ENCODE measurements around the gene GOSR2. TPM values are rescaled to one million over a fixed set of nuclear protein-coding genes. Genes with fewer than 3 reads are reported as not detected.
"Not testable (repeated sequence)": the region's sequence is repeated elsewhere in the genome, so short reads cannot be mapped to it uniquely, and the experiment has no call there.

The GOSR2 gene
- total RNA-seq, 1 donor from 2014 or later, result 32.9 TPM

DNA sequence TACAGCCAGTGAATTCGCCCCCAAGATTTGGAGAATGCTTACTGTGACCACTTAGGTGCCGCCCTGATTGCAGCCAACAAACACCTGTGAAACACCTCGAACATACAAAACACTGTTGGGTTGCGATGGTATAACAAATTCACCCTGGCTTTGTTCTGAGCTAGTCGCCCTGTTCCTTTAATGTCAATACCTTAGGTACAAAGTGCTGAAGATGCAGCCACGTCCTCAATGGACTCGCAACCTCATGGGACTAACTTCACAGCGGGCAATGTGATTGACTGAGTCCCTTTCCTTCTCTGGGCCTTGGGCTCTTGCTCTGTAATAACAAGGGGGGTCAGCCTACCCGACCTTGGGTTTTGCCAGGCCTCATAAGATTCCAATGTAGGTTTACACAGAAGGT, 28.9 kb upstream of the GOSR2 start:
- no peak for DNase-seq (ENCODE audit: low read depth in 2 of 2)

DNA sequence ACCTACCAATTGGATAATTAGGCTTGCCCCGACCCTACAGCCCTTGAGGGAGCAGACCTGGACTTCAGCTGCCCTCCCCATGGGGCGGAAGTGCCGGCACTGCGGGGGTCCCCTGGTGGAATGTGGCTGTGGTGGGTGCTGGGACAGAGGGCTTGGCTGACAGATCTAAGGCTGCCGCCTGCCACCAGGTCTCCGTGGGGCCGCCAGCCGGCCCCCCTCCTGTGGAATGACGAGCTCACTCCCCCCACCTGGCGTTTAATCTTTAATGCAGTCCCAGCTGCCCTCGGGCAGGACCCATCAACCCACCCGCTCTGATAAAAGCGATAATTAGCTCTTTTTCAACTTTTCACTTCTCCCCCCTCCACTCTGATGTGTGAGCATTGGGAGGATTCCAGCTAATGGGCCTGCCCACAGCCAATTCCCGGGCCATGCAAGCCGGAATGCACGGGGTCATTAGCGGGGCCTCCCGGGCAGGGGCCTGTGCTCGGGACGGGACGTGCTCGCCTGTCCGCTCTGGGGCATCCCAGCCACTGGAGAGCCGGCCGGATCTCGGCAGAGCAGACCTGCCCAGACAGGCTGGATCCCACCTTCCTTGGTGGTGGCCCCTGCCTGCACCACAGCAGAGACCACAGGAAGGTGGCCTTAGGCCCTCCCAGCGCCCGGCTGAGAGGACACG, 28.3 kb upstream of the GOSR2 start:
- peak in 1 of 2 donors; percentile 46 for DNase-seq (ENCODE audit: low read depth in 2 of 2)

DNA sequence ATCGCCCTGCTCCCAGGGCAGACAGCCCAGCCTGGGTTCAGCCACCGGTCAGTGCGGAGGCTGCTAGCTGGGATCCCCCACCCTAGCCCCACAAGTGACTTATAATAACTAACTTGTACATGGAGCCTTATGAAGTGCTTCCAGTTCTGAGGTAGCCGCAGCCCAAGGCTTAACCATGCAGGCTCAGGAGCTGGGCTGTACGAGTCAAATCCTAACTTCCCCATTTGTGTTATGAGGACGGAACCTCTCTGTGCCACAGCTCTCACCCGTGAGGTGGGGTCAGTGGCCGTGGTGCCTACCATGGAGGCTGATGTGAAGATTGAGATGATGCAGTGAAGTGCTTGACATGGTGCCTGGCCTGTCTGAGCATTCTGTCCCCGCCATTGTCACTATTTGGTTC, 27.8 kb upstream of the GOSR2 start:
- DNase-seq (ENCODE audit: low read depth in 2 of 2), result no peak

DNA sequence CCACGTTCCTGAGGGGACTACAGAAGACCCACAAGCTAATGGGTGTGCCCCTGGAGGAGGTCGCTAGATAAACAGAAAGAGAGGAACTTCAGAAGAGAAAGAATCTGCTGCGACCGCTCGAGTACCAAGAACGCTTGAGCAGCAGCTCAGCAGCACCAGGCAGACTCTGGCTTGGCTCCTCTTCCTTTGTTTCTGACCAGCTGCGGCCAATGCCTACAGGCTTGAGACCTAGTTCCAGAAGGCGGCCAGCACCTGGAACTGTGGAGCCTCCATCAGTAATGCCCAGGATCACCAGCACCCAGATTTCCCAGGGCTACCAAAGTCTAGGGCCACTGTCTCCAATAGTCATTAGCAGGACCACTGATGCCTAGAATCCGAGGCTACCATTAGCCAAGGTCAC, 26.0 kb upstream of the GOSR2 start:
- DNase-seq (ENCODE audit: low read depth in 2 of 2), result no peak

DNA sequence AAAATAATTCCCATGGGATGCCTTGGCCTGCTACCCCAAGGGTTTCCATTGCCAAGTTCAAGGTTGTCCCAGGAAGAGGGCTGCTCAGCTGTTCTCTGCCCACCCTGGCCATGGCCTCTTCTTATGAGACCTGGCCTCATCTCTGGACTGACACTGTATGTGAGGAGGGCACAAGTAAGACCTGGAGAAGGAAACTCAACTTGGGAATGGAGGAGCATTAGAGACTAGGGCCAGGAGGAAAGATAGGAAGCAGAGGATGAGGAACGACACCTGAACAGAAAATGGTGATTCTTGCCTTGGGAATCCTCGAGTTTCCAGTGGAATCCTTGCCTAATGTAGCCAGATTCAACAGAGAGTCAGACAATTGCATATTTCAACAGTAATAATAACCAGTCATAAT, 24.6 kb upstream of the GOSR2 start:
- no peak for DNase-seq (ENCODE audit: low read depth in 2 of 2)

DNA sequence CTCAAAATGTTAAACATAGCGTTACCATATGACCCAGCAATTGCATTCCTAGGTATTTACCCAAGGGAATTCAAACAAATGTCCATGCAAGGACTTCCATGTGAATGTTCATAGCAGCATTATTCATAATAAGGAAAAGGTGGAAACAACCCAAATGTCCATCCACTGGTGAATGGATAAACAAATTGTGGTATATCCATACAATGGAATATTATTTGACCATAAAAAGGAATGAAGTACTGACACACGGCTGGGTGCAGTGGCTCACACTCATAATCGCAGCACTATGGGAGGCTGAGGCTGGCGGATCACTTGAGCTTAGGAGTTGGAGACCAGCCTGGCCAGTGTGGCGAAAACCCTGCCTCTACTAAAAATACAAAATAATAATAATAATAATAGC, 24.1 kb upstream of the GOSR2 start:
- DNase-seq (ENCODE audit: low read depth in 2 of 2), result no peak

DNA sequence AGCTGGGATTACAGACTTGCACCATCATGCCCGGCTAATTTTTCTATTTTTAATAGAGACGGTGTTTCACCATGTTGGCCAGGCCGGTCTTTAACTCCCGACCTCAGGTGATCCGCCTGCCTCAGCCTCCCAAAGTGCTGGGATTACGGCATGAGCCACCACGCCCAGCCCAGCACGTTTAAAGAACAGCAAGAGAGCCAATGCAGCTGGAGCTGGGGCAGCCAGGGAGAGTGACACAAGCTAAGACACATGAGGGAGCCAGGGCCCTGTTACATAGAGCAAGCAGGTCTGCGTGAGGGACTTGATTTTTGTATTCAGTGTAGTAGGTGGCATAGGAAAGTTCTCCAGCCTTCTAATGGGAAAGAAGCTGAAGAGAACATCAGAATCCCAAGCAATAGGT, 21.7 kb upstream of the GOSR2 start:
- no peak for DNase-seq (ENCODE audit: low read depth in 2 of 2)

DNA sequence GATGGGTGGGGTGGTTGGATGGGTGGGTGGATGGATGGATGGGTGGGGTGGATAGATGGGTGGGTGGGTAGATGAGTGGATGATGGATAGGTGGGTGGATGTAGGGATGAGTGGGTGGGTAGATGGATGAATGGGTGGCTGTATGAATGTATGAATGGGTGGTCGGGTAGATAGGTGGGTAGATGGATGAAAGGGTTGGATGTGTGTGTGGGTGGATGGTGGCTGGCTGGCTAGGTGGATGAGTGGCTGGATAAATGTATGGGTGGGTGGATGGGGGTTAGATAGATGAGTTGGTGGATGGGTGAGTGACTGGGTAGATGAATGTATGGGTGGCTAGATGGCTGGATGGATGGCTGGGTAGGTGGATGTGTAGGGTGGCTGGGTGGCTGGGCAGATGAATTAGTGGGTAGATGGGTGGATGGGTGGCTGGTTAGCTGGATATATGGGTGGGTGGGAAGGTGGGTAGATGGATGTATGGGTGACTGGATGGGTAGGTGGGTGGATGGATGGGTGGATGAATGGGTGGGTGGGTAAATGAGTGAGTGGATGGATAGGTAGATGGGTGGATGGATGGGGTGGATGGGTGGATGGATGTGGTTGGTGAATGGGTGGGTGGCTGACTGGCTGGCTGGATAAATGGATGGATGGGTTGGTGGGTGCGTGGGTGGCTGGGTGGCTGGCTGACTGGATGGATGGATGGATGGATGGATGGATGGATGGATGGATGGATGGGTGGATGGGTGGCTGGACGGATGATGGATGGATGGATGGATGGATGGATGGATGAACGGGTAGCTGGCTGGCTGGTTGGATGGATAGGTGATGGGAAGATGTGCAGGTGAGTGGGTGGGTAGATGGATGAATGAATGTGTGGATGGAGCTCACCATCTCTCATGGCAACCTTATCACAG, 18.9 kb upstream of the GOSR2 start:
- no peak for DNase-seq (ENCODE audit: low read depth in 2 of 2)

DNA sequence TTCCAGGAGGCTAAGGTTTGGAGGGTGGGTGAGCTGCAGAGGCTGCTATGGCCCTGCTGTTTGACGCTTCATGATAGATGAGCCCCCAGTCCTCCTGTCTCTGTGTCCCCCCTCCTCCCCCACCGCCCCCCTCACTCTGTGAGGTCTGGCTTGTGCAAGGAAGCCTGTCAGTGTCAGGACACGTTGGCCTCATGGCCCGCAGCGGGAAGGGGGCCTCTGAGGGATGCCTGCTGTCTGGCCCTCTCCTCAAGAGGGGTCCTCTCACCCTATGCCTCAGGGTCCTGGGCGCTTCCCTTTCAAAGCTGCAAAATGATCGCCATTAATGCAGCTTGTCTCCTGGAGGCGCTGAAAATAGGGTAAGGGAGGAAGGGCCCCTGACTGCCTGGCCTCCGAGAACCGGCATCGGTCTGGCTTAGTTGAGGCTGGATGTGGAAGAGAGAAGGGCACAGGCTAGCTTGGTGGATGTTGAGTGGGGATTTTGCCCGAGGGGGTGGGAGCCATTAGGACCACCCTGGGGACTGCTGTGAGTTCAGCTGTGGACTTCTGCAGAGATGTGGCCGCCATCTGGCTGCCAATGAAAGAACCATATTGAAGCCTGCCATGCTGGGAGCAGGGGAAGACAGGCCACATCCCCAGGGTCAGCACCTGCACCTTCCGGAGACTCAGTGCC, 14.8 kb upstream of the GOSR2 start:
- DNase-seq (ENCODE audit: low read depth in 2 of 2), result no peak

DNA sequence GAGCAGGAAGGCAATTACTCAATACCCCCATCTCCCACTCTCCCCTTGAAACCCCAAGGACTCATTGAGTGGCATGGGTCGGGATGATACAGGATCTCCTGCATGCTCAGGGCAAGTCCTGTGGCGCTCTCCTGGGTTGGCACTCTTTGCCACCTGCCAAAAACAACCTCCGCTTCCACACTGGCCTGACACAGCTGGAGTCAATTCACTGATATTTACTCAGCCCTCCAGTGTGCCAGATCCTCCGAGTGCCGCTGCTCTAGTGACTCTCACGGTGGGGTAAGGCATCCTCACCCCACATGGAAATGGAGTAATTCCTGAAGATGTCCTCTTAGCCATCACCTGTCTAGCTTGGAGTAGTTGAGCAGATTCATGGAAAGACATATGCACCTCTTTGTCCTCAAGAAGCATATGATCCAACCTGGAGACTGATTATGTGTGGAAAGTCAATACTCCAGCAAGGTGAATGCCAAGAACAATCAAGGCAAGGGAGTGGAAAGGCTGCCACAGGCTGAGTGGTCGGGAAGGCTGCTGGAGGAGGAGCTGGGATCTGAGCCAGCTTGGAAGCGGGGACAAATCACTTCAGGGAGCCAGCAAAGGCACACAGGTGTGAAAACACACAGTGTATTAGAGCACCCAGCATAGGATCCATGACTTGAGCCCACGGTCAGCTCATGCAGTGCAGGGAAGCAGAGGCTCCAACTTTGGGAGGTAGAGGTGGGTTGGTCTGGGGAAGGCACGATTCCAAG, 12.6 kb upstream of the GOSR2 start:
- no peak for DNase-seq (ENCODE audit: low read depth in 2 of 2)

DNA sequence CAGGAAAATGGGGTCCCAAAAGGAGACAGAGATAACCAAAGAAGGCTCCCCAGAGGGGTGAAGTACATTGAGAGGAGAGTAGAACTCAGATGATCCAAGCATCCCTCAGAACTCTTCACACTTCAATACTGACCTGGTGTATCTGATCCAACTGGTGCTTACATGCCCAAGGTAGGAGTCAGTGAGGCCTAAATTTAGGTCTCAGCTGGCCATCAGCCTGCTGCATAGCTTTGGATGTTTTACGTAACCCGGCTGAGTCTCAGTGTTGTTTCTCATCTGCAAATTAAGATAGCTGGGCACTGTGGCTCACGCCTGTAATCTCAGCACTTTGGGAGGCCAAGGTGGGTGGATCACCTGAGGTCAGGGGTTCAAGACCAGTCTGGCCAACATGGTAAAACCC, 11.6 kb upstream of the GOSR2 start:
- no peak for DNase-seq (ENCODE audit: low read depth in 2 of 2)

DNA sequence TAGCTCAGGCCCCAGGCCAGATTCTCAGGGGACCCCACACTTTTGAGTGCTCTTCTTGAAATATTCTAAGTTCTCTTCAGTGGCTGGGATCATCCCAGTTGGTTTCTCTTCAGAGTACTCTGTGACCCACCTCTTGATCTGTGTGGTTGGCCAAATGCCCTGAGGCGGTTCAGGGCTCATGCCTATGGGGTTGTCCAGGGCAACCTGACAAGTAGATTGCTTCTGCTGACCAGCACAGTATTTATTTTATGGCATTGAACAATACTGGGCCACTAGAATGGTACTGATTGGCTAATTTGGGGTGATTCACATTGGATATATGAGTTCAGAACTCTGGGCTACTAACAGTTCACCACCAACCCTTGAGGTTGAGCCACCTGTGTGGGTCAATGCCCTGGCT, 7.4 kb upstream of the GOSR2 start:
- DNase-seq (ENCODE audit: low read depth in 2 of 2), result no peak

DNA sequence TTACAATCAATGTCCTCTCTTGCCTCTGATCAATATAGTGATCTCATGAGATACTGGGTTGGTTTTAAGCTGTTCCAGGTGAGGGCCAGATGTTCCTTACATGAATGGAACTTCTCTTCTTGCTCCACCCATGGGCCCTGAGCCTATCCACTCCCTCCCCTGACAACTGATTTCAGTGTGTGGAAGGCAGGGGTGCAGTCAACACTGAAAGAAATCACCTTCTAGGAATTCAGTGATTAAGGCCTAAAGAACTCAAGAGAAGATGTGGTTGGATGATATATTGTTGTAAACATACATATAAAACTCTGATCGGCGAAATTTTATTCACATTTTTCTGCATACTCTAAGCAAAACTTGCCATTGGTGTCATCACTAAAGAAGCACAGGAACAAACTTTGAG, 6.7 kb upstream of the GOSR2 start:
- DNase-seq (ENCODE audit: low read depth in 2 of 2), result no peak

DNA sequence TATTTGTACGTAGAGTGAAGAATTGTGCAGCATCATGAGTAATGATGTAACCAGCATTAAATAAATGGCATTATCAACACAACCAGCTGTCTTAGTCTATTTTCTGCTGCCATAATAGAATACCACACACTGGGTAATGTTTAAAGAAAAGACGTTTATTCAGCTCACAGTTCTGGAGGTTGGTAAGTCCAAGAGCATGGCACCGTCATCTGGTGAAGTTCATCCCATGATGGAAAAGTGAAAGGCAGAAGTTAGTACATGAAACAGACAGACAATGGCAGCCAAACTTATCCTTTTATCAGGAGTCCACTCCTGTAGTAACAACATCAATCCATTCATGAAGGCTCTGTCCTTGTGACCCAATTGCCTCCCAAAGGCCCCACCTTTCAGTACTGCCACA, 6.3 kb upstream of the GOSR2 start:
- DNase-seq (ENCODE audit: low read depth in 2 of 2), result no peak

DNA sequence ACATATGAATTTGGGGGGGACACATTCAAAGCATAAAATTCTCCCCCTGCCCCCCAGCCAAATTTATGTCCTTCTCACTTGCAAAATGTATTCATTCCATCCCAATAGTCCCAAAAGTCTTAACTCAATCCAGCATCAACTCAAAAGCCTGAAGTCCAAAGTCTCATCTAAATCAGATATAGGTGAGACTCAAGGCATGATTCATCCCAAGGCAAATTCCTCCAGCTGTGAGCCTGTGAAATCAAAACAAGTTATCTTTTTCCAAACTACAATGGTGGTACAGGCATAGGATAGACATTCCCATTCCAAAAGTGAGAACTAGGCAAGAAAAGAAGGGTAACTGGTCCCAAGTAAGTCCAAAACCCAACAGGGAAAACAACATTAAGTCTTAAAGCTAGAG, 5.9 kb upstream of the GOSR2 start:
- DNase-seq (ENCODE audit: low read depth in 2 of 2), result no peak

DNA sequence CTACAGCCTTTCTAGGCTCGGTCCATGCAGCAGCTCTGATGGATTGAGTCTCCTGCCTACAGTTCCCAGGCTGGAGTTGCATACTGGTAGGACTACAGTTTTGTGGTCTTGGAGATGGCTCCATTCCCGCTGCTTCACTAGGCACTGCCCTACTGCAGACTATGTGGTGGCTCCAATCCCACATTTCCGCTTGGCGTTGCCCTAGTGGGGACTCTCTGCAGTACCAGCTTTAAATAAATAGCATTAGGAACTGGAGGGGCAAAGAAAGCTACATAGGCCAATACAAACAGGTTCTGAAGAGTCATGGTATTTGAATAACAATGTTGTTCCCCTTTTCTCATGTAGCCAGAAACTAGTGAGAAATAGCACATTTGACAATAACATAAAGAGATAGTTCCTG, 5.4 kb upstream of the GOSR2 start:
- DNase-seq (ENCODE audit: low read depth in 2 of 2), result no peak

DNA sequence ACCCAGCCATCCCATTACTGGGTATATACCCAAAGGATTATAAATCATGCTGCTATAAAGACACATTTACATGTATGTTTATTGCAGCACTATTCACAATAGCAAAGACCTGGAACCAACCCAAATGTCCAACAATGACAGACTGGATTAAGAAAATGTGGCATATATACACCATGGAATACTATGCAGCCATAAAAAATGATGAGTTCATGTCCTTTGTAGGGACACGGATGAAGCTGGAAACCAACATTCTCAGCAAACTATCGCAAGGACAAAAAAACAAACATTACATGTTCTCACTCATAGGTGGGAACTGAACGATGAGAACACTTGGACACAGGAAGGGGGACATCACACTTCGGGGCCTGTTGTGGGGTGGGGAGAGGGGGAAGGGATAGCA, 998 bp upstream of the GOSR2 start:
- not testable (repeated sequence) for DNase-seq (ENCODE audit: low read depth in 2 of 2)

DNA sequence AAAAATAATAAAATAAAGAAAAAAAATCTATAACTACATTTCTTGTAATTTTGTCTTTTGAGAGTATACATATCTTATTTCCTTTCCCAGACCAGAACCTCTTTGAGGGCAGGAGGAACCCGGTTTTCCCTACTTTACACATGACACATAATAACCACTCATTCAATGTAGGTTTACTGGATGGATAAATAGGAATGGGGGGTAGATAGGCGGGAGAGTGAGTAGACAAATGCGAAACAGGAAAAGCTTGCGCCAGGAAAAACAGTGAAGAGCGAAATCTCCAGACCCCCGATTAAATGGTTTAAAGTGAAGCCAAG, 515 bp upstream of the GOSR2 start:
- DNase-seq (ENCODE audit: low read depth in 2 of 2), result no peak

DNA sequence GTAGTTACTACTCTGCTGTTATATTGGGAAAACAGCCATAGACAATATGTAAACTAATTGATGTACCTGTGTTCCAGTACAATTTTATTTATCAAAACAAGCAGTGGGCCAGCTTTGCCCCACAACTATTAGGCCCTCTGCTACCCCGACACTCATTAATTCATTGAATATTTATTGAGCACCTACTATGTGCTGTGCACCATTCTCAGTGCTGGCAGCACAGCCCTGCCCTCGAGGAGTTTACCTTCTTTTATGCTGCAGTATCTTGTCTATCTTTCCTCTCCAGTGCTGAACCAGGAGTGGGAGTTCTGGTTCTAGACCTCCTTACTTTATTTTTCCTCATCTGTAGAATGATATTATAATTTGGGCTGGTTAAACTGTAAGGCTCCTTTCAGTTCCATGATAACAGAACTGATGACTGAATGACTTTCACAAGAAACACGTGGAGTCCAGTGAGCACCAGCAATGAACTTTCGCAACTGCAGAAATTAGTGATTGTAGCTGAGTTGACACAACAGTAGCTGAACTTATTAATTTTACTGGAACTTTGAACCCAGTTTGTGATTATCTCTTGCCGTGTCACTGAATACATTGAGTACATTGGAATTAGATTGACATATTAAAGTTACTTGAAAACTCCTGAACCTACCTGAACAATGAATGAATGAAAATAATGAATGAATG, 2.4 kb downstream of the GOSR2 start:
- no peak for DNase-seq (ENCODE audit: low read depth in 2 of 2)

DNA sequence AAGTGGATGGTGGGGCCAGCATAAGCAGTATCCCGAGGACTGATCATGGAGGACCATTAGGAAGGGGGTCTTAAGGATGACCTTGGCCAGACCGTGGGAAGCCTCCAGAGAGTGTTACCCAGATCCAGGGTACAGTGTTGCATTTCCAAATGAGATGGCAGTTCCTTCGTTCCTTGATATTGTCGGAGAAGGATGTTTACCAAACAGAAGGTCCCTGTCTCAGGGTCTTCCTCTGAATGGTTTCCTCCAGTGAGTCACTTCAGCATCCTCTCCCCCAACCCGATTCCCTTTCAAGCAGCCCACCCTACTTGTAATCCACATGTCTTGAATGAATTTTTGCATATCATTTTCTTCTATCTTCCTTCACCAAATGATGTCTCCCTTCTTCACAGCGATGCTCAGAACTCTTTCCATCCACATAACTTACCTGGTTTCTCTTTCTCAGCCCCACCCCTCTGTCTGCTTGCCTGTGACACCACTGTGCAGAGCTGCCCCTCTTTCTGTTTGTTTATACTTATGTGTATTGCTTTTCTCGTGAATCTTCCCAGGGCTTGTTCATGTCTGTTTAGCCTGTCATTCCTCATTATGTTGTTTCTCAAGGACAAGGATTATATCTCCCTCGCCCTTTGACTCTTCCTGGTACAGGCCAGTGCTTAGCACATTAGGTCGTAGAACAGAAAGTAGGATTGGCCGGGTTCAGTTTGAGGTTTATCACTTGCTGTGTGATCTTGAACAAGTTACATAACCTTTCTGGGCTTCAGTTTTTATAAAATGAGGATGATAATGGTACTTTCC, 5.7 kb downstream of the GOSR2 start:
- DNase-seq (ENCODE audit: low read depth in 2 of 2), result no peak

DNA sequence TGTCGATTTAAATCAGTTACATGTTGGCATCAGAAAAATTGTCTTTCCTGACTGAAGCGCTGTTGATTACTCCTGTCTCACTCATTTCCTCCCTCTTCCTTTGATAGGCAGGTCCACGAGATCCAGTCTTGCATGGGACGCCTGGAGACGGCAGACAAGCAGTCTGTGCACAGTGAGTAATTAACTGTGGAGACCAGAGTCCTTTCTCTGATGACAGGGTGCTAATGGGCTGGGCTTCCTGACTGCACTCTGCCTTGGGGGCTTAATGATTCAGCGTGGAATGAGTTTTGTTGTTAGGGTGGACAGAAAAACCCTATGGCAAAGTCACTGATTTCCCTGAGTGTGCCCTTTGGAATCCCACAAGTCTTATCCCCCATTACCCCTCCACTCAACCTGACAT, 6.5 kb downstream of the GOSR2 start:
- DNase-seq (ENCODE audit: low read depth in 2 of 2), result peak in 1 of 2 donors; percentile 90
